ENCODE measurements around the gene DBF4B. TPM values are rescaled to one million over a fixed set of nuclear protein-coding genes. Genes with fewer than 3 reads are reported as not detected.

DBF4B gene
- total RNA-seq: 10 to 100 TPM in 1 of 4 donors, 1 to 10 TPM in 3; 2.6 to 16.5 (median 4.1) TPM

GRCh38 chr17:44708401-44709263, at the start of gene DBF4B:
Gene DBF4B (plus strand): TSS chr17:44708665. CDS start chr17:44708821, 156 bp downstream.
- Histone ChIP-seq H3K4me3 (peak within 1 kb of the TSS; percentile 56 to 90 (median 72)), H3K36me3 (no peaks in the 10 kb centered on the region), H3K4me1 (peaks cover 0 to 17% (median 2%) of the 10 kb centered on the region in 4 donors), H3K9me3 (no peaks in the 10 kb centered on the region), H3K27me3 (no peaks in the 10 kb centered on the region), H3K27ac (peak within 1 kb of the TSS; percentile 45 to 70 (median 54))
- no peak for TF ChIP-seq POLR2A (IDR thresholded peaks at IDR 0.05)
- TF ChIP-seq CTCF (IDR thresholded peaks at IDR 0.05): no peak
- peak; percentile 77 to 93 (median 80) for DNase-seq

GRCh38 chr17:44661835-44662234, 46.6 kb upstream of the DBF4B start:
- no peak overlapping the region for H3K4me3 ChIP-seq
- TF ChIP-seq POLR2A (IDR thresholded peaks at IDR 0.05) (no peak), CTCF (IDR thresholded peaks at IDR 0.05) (no peak)
- no peaks in the 10 kb centered on the region for H3K4me1 ChIP-seq
- no peaks in the 10 kb centered on the region for H3K9me3 ChIP-seq
- H3K27me3 ChIP-seq: peaks cover 0 to 5% of the 10 kb centered on the region in 2 donors
- no peak overlapping the region for H3K27ac ChIP-seq
- DNase-seq: no peak
- H3K36me3 ChIP-seq: no peaks in the 10 kb centered on the region

- Histone ChIP-seq H3K4me3 (no peak overlapping the region), H3K27ac (no peak overlapping the region), H3K27me3 (no peaks in the 10 kb centered on the region), H3K4me1 (no peaks in the 10 kb centered on the region), H3K9me3 (no peaks in the 10 kb centered on the region), H3K36me3 (no peaks in the 10 kb centered on the region)
- DNase-seq: no peak
- TF ChIP-seq POLR2A (IDR thresholded peaks at IDR 0.05) (no peak), CTCF (IDR thresholded peaks at IDR 0.05) (no peak)
These were observed 45.4 kb upstream of the DBF4B start for GRCh38 chr17:44663095-44663494.

- Histone ChIP-seq H3K9me3 (no peaks in the 10 kb centered on the region), H3K27ac (no peak overlapping the region), H3K27me3 (no peaks in the 10 kb centered on the region), H3K4me3 (no peak overlapping the region), H3K36me3 (no peaks in the 10 kb centered on the region), H3K4me1 (no peaks in the 10 kb centered on the region)
- no peak for DNase-seq
- TF ChIP-seq POLR2A (IDR thresholded peaks at IDR 0.05) (no peak), CTCF (IDR thresholded peaks at IDR 0.05) (no peak)
These were observed 43.6 kb upstream of the DBF4B start for GRCh38 chr17:44664867-44665266.

- Histone ChIP-seq H3K4me1 (no peaks in the 10 kb centered on the region), H3K9me3 (no peaks in the 10 kb centered on the region), H3K27me3 (no peaks in the 10 kb centered on the region), H3K4me3 (no peak overlapping the region), H3K36me3 (no peaks in the 10 kb centered on the region), H3K27ac (no peak overlapping the region)
- TF ChIP-seq CTCF (IDR thresholded peaks at IDR 0.05) (no peak), POLR2A (IDR thresholded peaks at IDR 0.05) (no peak)
- DNase-seq: no peak
These were observed 42.5 kb upstream of the DBF4B start for GRCh38 chr17:44666006-44666405.
